PFSK-1 (cell line): ENCODE measurements around the gene SLC16A4.

Experiments used
- POLR2AphosphoS5 ChIP-seq: IDR thresholded peaks from 2 replicates; pipeline ENCODE4 v1.6.1; 2012; ENCODE audit warnings: low read depth, mild to moderate bottlenecking, control low read depth, low read length, moderate library complexity
- SIN3A ChIP-seq: IDR thresholded peaks from 2 replicates; pipeline ENCODE4 v1.6.1; 2012; ENCODE audit warnings: mild to moderate bottlenecking, low read length, moderate library complexity, borderline replicate concordance; ENCODE audit not compliant: insufficient read depth
- TAF1 ChIP-seq: IDR thresholded peaks from 2 replicates; pipeline ENCODE4 v1.6.1; 2012; ENCODE audit warnings: low read length, control low read depth, borderline replicate concordance; ENCODE audit not compliant: insufficient read depth
- TF ChIP-seq, protein P1 (sequence below), 2 experiments: IDR thresholded peaks; 2 replicates each; pipeline versions ENCODE4 v1.6.1 to v1.8.0; 2011 to 2012; ENCODE audit warnings: low read depth in 2 of 2, low read length in 2 of 2, control low read depth in 1 of 2, inconsistent platforms in 1 of 2, mild to moderate bottlenecking in 1 of 2, moderate library complexity in 1 of 2; ENCODE audit not compliant: insufficient read depth in 1 of 2

DNA sequence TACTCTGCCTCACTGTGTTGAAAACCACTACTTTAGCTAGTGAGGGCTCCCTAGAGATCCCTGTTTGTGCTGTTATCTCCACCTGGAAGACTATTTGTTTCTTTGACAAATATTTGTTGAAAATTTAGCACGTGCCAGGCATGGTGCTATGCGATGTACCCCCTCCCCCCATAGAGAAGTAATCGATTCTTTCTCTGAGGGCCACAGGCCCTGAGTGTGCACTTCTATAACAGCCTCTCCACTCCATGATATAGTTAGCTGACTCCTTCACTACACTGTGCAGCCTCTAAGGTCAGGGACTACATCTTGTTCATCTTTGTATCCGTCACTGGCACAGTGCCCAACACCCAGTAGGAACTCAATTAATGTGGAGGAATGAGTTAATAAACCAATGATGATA, 69.0 kb downstream of the SLC16A4 start:
- TF ChIP-seq, protein P1, sequence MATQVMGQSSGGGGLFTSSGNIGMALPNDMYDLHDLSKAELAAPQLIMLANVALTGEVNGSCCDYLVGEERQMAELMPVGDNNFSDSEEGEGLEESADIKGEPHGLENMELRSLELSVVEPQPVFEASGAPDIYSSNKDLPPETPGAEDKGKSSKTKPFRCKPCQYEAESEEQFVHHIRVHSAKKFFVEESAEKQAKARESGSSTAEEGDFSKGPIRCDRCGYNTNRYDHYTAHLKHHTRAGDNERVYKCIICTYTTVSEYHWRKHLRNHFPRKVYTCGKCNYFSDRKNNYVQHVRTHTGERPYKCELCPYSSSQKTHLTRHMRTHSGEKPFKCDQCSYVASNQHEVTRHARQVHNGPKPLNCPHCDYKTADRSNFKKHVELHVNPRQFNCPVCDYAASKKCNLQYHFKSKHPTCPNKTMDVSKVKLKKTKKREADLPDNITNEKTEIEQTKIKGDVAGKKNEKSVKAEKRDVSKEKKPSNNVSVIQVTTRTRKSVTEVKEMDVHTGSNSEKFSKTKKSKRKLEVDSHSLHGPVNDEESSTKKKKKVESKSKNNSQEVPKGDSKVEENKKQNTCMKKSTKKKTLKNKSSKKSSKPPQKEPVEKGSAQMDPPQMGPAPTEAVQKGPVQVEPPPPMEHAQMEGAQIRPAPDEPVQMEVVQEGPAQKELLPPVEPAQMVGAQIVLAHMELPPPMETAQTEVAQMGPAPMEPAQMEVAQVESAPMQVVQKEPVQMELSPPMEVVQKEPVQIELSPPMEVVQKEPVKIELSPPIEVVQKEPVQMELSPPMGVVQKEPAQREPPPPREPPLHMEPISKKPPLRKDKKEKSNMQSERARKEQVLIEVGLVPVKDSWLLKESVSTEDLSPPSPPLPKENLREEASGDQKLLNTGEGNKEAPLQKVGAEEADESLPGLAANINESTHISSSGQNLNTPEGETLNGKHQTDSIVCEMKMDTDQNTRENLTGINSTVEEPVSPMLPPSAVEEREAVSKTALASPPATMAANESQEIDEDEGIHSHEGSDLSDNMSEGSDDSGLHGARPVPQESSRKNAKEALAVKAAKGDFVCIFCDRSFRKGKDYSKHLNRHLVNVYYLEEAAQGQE (IDR thresholded peaks at IDR 0.05; ENCODE audit: insufficient read depth in 1 of 2, low read depth in 2 of 2, low read length in 2 of 2), result no peak
- no peak for TF ChIP-seq POLR2AphosphoS5
- TF ChIP-seq TAF1, result no peak
- no peak for TF ChIP-seq SIN3A
